Measurements from ENCODE around the gene NPFFR1. TPM values are rescaled to one million over a fixed set of nuclear protein-coding genes. Genes with fewer than 3 reads are reported as not detected.

NPFFR1 gene
- total RNA-seq, 2 donors from 2014 or later: 0.02 TPM; not detected in 1

- Histone ChIP-seq H3K9ac (ENCODE audit: extremely low read depth, low read length, poor library complexity, severe bottlenecking) (no peak overlapping the region), H3K9me3 (ENCODE audit: control insufficient read depth, low read length) (no peaks in the 10 kb centered on the region), H3K4me1 (ENCODE audit: control insufficient read depth, insufficient read depth, low read length) (no peaks in the 10 kb centered on the region), H3K36me3 (ENCODE audit: control insufficient read depth, insufficient read depth, low read length) (no peaks in the 10 kb centered on the region), H3K27ac (ENCODE audit: low read depth, low read length) (no peak overlapping the region), H3K4me3 (ENCODE audit: low read length) (no peak overlapping the region), H3K27me3 (ENCODE audit: control insufficient read depth, insufficient read depth, low read length, poor library complexity, severe bottlenecking) (no peaks in the 10 kb centered on the region)
- 0 to 63% methylated on average over 1 to 9 of the region's 9 CpGs for WGBS, 2 experiments (ENCODE audit: insufficient coverage in 1 of 2, insufficient read length in 1 of 2)
- H3K27ac Mint-ChIP-seq: no peak overlapping the region
- H3K27me3 Mint-ChIP-seq (ENCODE audit: insufficient read depth): peaks cover 9% of the 10 kb centered on the region
- peak; percentile 86 for DNase-seq
- no peak overlapping the region for H3K4me3 Mint-ChIP-seq
- peak; percentile 80 for TF ChIP-seq CTCF (conservative IDR thresholded peaks at IDR 0.05)
- no peaks in the 10 kb centered on the region for H3K9me3 Mint-ChIP-seq
- H3K36me3 Mint-ChIP-seq (ENCODE audit: low read depth): no peaks in the 10 kb centered on the region
- H3K4me1 Mint-ChIP-seq: no peaks in the 10 kb centered on the region
These were observed 16.5 kb downstream of the NPFFR1 start for GRCh38 chr10:70267161-70267933.

- Mint-ChIP-seq H3K4me1 (no peaks in the 10 kb centered on the region), H3K27ac (no peak overlapping the region), H3K4me3 (no peak overlapping the region), H3K27me3 (ENCODE audit: insufficient read depth) (peaks cover 9% of the 10 kb centered on the region), H3K9me3 (peaks cover 2% of the 10 kb centered on the region), H3K36me3 (ENCODE audit: low read depth) (no peaks in the 10 kb centered on the region)
- H3K4me1 ChIP-seq (ENCODE audit: control insufficient read depth, insufficient read depth, low read length): no peaks in the 10 kb centered on the region
- H3K36me3 ChIP-seq (ENCODE audit: control insufficient read depth, insufficient read depth, low read length): no peaks in the 10 kb centered on the region
- H3K4me3 ChIP-seq (ENCODE audit: low read length): no peak overlapping the region
- no peak for TF ChIP-seq CTCF (conservative IDR thresholded peaks at IDR 0.05)
- no peaks in the 10 kb centered on the region for H3K27me3 ChIP-seq (ENCODE audit: control insufficient read depth, insufficient read depth, low read length, poor library complexity, severe bottlenecking)
- H3K9me3 ChIP-seq (ENCODE audit: control insufficient read depth, low read length): no peaks in the 10 kb centered on the region
- H3K27ac ChIP-seq (ENCODE audit: low read depth, low read length): no peak overlapping the region
- no peak for DNase-seq
- 85 to 100% methylated on average over 1 of the region's 1 CpG for WGBS, 2 experiments (ENCODE audit: insufficient coverage in 1 of 2, insufficient read length in 1 of 2)
- H3K9ac ChIP-seq (ENCODE audit: extremely low read depth, low read length, poor library complexity, severe bottlenecking): no peak overlapping the region
These were observed 17.1 kb downstream of the NPFFR1 start for GRCh38 chr10:70266701-70267100.

DNA sequence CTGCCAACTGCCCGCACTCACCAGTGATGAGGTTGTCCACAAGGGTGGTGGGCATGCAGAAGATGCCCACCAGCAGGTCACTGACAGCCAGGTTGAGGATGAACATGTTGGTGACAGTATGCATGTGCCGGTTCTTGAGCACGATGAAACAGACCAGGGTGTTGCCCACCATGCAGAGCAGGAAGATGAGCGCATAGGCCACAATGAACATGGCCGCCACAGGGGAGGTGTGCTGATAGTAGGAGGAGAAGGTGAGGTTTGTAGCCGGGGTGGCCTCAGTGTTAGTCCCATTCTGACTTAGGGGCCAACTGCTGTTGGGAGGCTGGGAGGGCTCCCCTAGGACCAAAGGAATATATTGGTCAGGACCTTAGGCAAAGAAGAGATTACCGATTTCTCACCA is 17.7 kb downstream of the NPFFR1 start:
- WGBS, 2 experiments (ENCODE audit: insufficient coverage in 1 of 2, insufficient read length in 1 of 2): 92 to 94% methylated on average over 4 to 7 of the region's 7 CpGs
- H3K36me3 Mint-ChIP-seq (ENCODE audit: low read depth): no peaks in the 10 kb centered on the region
- DNase-seq: no peak
- Histone ChIP-seq H3K4me1 (ENCODE audit: control insufficient read depth, insufficient read depth, low read length) (no peaks in the 10 kb centered on the region), H3K36me3 (ENCODE audit: control insufficient read depth, insufficient read depth, low read length) (no peaks in the 10 kb centered on the region), H3K27me3 (ENCODE audit: control insufficient read depth, insufficient read depth, low read length, poor library complexity, severe bottlenecking) (no peaks in the 10 kb centered on the region), H3K4me3 (ENCODE audit: low read length) (no peak overlapping the region), H3K9me3 (ENCODE audit: control insufficient read depth, low read length) (peaks cover 5% of the 10 kb centered on the region), H3K27ac (ENCODE audit: low read depth, low read length) (no peak overlapping the region), H3K9ac (ENCODE audit: extremely low read depth, low read length, poor library complexity, severe bottlenecking) (no peak overlapping the region)
- H3K4me3 Mint-ChIP-seq: no peak overlapping the region
- peaks cover 9% of the 10 kb centered on the region for H3K27me3 Mint-ChIP-seq (ENCODE audit: insufficient read depth)
- no peak overlapping the region for H3K27ac Mint-ChIP-seq
- H3K9me3 Mint-ChIP-seq: peaks cover 8% of the 10 kb centered on the region
- H3K4me1 Mint-ChIP-seq: no peaks in the 10 kb centered on the region
- no peak for TF ChIP-seq CTCF (conservative IDR thresholded peaks at IDR 0.05)
